ENCODE measurements around the gene EZH1.

Gene EZH1

DNA sequence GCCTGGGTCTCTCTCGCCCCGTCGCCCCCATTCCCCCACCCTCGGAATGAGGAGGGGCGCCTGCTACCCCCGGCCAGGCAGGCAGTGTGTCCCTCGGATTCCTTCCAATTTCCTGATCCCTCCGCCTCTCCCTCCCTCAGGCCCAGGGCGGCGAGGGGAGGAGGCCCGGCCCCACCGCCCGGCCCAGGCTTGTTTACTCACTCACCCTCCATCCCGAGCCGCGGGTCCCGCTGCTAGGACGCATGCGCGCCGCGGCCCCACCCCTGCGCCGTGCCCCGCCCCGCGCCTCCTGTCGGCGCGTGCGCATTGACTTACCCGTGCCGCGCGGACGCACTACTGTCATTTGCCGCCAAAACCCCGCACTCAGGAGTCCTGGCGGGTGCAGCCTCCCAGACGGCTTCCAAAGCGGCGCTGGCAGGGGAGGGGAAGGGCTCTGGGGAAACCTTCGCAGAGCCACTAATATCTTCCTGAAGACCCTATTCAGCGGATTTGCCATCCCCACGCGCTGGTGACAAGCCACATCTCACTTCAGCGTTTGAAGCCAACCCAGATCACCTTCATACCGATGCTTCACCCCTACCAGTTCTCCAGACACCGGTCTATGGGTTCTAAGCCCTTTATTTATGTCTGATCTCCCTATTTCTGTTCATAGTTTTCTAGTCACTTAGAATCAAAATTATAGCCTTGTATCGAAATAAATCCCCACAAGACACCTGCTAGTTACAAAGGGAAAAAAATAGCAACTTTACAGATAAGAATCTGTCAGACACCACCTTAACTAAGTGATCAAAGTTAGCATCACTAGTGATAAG is at the start of gene EZH1:
TSS of gene EZH1 (minus strand) at position 235 of the 812 bp plus-strand sequence. CDS start 16,099 bp downstream, outside the sequence.
- no peak for FAIRE-seq

DNA sequence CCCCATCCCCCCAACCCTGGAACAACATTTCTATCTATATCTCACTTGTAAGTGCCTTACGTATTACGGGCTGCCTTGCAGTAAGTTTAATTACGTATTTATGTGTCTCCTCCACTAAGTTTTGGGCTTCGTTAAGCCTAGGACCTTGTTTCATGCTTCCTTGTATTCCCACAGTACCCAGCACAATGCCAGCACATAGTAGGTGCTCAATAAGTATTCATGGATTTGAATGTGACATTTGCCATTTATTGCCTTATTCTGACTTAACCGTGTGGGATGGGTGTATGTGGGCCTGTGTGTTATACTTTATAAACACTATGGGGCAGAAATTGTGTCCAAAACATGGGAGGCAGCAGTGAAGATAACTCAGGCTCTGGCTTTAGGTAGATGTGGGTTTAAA is 47.7 kb upstream of the EZH1 start:
- no peak for FAIRE-seq

DNA sequence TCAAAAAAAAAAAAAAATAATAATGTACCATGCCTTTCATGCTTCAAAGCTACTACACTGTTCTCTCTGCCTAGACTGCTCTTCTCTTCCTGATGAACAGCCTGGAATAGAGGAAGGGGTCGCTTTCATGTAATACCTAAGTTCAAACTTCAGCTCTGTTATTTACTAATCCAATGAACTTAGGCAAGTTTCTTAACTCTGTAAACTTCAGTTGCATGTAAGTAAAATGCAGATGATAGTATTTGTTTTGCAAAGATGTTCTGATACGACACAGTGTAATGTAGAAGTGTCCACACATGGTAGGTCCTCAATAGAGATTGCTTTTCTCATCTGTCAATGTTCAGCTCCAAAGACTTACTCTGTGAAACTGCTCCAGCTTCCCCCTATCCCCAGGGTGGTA is 47.1 kb upstream of the EZH1 start:
- no peak for FAIRE-seq

DNA sequence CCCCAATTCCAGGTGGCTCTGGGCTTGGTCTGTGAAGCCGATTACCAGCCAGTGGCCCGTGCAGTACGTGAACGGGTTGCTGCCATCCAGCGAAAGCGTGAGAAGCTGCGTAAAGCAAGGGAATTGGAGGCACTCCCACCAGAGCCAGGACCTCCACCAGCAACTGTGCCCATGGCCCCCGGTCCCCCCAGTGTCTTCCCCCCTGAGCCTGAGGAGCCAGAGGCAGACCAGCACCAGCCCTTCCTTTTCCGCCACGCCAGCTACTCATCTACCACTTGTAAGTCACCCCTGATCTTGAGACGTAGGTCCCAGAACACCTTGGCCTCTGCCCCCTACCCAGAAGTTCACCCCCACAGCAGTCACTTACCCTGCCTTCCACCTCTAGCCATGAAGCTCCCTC is 42.4 kb upstream of the EZH1 start:
- no peak for FAIRE-seq

DNA sequence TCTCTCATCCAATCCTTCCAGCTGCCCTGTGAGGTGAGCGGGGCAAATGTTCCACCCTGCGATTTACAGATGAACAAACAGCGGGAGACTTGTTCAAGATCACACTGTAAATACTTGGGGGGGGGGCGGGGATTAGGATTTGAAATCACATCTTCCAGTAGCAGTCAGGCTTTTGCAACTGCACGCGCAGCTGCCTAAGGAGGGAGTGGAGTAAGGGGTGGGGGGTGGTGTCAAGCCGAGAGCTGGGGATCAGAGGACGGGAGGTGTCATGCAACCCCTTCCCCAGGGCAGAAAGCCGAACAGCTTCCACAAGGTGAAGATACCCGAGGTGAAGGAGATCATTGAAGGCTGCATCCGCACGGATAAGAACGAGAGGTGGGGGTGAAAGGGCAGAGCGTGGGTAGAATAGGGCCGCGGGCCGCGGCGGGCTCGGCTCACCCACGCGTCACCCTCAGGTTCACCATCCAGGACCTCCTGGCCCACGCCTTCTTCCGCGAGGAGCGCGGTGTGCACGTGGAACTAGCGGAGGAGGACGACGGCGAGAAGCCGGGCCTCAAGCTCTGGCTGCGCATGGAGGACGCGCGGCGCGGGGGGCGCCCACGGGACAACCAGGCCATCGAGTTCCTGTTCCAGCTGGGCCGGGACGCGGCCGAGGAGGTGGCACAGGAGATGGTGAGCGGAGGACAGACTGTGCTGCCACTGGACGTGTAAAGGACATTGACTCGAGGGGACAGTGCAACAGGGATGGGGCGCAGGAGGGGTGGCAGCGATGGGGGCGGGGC is 40.2 kb upstream of the EZH1 start:
- no peak for FAIRE-seq

DNA sequence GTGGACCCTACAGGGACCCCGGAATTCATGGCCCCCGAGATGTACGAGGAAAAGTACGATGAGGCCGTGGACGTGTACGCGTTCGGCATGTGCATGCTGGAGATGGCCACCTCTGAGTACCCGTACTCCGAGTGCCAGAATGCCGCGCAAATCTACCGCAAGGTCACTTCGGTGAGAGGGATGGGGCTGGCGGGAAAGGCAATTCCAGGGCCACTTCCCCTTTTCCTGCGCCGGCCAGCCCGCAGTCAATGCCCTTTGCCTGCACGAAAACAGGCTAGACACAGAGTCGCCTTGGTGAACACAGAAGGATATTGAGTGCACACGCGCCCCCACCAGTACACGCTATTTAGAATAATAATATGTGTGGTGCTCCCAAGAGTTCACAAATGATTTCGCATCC is 39.6 kb upstream of the EZH1 start:
- no peak for FAIRE-seq

DNA sequence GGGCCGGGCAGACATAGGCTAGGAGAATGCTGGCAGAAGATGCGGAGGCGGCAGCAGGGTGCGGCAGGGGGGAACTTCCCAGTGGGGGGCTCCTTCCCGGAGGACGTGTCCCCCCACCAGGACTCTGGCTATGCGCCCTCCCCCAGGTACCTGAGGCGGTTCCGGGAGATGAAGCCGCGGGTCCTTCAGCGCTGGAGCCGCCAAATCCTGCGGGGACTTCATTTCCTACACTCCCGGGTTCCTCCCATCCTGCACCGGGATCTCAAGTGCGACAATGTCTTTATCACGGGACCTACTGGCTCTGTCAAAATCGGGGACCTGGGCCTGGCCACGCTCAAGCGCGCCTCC is 38.9 kb upstream of the EZH1 start:
- no peak for FAIRE-seq

DNA sequence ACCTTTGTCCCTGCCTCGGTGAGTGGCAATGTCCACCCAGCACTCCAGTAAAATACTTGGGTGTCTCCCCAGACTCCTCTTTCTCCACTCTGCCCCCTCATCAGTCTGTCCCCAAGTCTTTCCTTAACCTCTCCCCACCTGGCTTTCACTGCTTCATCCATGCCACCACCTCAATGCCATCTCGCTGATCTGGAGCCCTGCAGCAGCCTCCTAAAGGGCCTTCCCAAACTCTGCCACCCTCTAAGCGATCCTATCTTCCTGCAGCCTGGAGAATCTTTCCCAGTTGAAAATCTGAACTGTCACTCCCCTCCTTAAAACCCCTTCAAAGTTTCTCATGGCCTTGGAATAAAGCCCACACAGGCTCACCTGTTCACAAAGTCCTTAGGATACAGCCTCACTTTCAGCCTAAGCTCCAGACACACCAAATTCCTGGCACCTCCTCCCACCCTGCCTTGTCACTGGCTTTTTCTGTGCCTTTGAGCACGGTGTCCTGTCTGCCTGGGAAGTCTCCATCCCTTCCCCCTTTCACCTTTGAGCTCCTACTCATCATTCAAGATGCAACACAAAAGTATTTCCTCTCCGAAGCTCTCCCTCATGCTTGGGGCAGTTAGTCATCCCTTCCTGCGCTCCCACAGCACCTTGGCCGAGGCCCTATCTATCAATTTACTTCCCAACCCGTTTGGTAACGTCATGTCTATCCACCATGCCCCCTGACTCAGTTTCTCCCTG is 38.4 kb upstream of the EZH1 start:
- no peak for FAIRE-seq

DNA sequence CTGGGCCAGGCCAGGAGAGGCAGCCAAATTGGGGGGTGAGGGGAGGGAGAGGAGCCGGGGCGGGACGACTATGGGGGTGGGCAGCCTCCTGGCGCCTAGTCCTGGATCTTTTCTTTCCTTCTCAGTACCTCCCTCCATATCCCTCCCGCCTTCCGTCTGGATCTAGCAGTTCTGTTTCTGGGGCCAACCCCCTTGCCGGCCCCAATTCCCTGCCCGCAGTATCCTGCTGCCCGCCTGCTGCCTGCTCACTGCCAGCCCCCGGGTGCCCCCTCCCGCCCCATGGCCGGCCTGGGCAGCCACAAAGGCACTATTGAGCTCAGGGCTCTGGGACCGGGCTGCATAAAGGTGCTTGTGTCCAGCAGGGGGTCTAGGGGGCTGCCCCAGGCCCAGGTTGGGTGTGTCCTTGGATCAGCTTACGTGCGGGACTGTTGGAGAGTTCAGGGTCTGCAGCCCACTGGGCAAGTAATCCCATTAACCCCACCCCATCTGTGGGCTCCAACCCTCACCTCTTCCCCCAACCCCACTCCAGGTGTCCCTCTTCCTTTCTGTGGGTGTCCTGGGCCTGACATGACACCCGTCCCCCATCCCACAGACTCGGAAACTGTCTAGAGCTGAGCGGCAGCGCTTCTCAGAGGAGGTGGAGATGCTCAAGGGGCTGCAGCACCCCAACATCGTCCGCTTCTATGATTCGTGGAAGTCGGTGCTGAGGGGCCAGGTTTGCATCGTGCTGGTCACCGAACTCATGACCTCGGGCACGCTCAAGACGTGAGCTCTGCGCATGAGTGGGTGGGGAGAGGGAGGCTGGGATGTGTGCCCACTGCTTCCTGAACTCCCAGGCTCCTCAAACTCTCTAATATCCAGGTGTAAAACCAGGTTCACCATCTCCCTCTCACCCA is 37.6 kb upstream of the EZH1 start:
- no peak for FAIRE-seq

DNA sequence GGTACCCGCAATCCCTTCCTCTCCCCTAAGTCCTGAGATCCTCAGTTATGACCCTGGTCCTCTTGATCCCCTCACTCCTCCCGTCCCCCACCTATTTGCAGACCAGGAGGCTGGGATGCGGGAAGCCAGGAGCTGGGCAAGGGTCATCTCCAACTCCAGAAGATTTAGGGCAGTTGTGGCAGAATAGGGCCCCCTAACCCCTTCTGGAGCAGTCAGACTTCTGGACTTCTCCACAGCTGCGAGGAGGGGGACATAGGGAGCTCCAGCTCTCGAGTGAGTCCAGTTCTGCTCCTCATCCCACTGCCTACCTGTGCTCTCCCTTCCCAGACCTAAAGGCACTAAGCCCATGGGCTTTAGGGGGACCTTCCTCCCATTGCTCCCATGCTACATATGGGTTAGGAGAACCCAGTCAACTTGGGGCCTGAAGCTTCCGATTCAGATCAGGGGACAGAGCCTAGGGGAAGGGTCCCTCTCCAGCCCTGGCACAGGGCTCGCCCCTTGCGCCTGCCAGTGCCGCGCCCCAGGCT is 36.9 kb upstream of the EZH1 start:
- FAIRE-seq: no peak

DNA sequence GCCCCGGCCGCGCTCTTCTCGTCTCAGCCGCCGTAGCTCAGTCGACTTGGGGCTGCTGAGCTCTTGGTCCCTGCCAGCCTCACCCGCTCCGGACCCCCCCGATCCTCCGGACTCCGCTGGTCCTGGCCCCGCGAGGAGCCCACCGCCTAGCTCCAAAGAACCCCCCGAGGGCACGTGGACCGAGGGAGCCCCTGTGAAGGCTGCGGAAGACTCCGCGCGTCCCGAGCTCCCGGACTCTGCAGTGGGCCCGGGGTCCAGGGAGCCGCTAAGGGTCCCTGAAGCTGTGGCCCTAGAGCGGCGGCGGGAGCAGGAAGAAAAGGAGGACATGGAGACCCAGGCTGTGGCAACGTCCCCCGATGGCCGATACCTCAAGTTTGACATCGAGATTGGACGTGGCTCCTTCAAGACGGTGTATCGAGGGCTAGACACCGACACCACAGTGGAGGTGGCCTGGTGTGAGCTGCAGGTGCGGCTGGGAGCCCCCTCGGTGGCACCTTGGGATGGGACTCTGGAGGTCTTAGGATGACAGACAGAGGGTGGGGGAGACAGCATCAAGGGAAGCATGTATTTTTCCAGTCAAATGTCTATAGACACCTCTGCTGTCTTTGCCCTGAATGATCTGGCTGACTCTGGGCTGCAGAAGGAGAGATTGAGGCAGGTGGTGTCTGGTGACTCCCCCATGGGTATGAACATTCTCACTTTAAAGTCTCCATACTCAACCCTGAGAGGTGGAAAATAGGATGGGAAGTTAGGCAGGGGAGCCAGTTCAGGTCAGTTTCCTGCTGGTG is 36.2 kb upstream of the EZH1 start:
- FAIRE-seq: no peak

DNA sequence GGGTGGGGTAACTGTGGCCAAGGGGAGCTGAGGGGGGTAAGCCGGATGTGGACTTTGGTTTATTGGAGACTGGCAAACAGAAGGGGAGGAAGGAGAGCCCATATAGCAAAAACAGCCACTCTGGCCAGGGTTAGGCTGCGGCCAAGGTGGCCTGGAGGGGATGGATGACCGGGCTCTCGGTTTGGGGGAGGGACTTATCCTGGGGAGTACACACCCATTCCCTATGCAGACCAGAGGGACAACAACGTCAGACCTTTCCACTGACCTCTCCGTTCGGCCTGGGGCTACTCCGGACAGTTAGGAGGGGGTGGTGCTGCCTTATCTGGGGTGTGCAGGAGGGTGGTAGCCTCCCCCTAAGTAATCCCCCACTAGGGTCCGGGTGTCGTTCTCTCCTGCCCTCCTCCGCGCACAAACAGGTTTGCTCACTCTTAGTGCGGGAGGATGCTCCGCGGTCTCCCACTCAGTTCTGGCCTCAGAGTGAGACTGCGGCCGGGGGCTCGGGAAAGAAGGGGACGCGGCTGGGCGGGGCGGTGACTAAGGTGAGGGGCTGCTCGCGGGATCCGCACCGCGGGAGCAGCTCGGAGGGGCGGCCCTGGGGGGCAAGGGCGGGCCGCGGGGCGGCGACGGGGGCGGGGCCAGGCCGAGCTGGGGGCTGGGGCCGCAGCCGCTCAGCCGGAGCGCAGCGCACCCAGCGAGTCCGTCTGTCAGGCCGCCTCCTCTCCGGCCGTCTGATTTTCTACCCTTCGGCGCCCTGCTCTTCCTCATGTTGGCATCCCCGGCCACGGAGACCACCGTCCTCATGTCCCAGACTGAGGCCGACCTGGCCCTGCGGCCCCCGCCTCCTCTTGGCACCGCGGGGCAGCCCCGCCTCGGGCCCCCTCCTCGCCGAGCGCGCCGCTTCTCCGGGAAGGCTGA is 35.4 kb upstream of the EZH1 start, which contains the start of gene WNK4:
TSS of gene WNK4 (plus strand) at position 675 of the 915 bp plus-strand sequence. CDS start at position 764, 89 bp downstream.
- no peak for FAIRE-seq

DNA sequence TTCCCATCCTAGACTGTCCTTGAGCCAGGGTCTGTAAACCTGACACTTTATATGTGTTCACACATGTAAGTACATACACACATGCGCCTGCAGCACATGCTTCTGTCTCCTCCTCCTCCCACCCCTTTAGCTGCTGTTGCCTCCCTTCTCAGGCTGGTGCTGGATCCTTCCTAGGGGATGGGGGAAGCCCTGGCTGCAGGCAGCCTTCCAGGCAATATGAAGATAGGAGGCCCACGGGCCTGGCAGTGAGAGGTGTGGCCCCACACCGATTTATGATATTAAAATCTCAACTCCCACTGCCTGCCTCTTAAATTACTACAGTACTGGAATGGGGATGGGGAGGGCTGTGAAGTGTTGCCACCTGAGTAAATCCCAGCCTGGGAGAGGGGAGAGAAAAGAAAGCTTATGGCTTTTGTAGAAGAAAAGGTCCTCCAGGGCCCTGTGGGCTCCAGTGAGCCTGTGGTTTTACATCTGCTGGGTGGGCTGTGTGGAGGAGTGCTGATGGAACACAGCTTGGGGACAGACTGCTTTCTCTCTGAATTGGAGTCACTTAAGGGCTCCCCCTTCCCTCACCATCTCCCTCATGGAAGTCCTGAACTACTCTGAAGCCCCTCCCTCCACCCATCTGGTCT is 34.6 kb upstream of the EZH1 start:
- FAIRE-seq: no peak

DNA sequence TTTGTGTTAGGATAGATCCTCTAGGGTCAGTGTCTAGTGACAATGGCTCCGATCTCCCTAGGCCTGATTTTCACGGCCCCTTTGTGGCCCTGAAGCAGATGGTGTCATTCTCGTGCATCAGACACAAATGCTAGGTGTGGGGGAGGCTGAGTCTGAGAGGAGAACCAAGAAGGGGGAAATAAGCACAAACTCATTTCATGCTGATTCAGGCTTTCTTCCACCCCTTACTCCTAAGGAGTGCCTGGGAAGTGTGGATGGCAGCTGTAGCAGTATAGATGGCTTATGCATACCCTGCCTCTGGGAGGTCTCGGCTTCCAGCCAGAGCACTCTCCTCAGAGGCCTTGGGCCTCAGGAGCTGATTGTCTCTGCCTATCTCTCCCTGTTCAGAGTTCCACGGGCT is 33.7 kb upstream of the EZH1 start:
- no peak for FAIRE-seq

DNA sequence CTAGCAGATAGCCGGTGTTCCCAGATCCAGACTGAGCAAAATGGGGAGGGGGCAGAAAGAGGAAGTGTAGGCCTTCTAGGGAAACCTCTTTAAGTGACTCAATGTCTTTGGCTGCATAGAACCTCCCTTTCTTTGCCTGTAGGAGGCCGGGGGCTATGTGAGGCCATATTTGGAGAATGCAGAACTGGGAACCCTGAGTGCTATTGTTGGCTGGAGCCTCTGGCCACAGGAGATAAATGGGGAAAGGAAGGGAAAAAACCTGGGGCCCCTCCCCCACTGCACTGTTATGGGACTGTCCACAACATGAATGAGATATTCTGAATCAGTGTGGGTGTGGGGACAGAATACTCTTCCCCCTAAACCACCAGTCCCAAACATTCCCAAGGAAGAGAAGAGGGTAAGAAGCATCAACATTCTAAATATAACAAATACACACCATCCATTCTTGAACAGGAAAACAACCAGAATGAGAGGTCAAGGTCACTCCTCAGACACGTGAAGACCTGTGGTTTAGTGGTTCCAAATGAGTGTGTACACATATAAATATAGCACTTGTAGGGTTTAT is 30.8 kb upstream of the EZH1 start:
- FAIRE-seq: no peak

DNA sequence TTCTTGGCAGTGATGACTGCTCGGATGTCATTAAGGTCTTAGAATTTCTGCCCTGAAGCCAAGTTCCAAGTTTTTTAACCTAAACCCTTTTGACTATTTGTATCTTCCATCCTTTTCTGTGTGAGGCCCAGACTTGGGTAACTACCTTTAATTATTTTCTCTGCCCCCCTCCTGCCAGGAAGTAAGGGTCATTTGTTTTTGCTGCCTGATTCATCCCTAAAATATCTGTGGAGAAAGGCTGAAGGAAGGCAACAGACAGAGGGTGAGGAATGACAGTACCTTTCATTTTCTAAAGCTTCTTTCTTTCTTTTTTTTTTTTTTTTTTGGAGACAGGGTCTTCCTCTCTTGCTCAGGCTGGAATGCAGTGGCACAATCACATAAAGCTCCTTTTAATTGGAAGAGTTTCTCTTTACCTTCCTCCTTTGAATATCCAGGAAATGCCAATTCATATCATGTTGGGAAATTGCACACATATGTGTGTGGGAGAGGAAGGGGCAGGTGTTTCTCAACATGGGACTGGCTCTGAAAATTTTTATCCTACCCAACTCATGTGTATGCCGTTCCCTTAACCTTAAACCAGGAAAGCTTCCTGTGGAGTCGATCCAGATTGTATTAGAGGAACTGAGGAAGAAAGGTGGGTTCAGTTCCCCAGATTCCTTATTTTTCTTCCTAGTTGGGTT is 29.4 kb upstream of the EZH1 start:
- FAIRE-seq: no peak

DNA sequence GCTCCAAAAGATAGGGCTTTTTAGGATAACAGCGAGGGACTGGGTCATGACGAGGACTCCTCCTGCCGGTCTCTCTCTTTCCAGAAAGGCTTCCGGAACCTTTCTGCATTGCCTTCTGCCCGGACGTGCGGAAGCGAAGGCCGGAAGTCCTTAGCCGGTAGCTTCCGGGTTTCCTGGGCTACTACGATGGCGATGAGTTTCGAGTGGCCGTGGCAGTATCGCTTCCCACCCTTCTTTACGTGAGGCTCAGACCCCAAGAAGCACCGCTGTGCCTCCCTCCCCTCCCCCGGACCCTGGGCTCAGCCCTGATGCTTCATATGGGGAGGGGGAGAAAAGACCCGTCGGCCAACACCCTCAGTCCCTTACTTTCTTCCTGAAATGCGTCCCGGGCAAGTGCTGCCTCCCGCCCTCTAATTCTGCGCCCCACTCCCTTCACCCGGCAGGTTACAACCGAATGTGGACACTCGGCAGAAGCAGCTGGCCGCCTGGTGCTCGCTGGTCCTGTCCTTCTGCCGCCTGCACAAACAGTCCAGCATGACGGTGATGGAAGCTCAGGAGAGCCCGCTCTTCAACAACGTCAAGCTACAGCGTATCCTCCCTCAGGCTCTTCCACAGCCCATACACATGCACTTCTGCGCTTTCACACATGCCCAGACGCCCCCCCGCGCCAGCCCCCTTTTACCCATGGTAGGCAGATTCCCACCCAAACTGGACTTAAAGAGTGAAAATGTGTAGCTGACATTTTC is 28.6 kb upstream of the EZH1 start, which contains the start of gene VPS25:
TSS of gene VPS25 (plus strand) at position 160 of the 746 bp plus-strand sequence. CDS start at position 187, 27 bp downstream.
- FAIRE-seq: no peak

DNA sequence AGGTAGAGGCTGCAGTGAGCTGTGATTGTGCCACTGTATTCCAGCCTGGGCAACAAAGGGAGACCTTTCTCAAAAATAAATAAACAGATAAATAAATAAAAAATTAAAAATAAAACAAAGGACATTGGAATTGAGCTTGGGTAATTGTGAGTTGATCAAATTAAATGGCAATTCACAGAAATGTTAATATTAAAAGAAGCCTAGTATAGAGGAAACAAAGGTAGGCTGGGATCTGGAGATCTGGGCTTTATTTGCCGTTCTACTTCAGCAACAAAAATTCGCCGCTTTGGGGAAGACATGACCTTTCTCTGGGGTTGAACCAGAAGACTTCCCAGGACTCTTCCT is 28.1 kb upstream of the EZH1 start:
- no peak for FAIRE-seq
